Activated T-helper 1 cell treated with anti-CD3 and anti-CD28 coated beads, Interleukin-12 subunit alpha, Interleukin-12 subunit beta, Interleukin-2, Interleukin-4 antibody, amounts not matched to agents 30 ng/mL and 10 ng/mL and 1 ng/mL, durations not matched to agents 14 hours and 24 hours and 36 hours (primary cell): ENCODE results near the gene CYP3A4. TPM values are rescaled to one million over a fixed set of nuclear protein-coding genes. Genes with fewer than 3 reads are reported as not detected.

Experiments used
- DNase-seq: peaks from one replicate; pipeline ENCODE4 v3.0.0; 2021; ENCODE audit warnings: low spot score
- H3K27ac Mint-ChIP-seq: one replicate; pipeline ENCODE4 v1.8.0; 2021; ENCODE audit warnings: mild to moderate bottlenecking, mixed read lengths
- H3K27me3 Mint-ChIP-seq: one replicate; pipeline ENCODE4 v1.8.0; 2022; ENCODE audit warnings: mild to moderate bottlenecking, moderate library complexity, mixed read lengths; ENCODE audit not compliant: insufficient read depth
- H3K36me3 Mint-ChIP-seq: one replicate; pipeline ENCODE4 v1.8.0; 2021; ENCODE audit warnings: low read depth, mixed read lengths
- H3K4me1 Mint-ChIP-seq: one replicate; pipeline ENCODE4 v1.8.0; 2021; ENCODE audit warnings: low read depth, mixed read lengths
- H3K4me3 Mint-ChIP-seq: one replicate; pipeline ENCODE4 v1.8.0; 2021; ENCODE audit warnings: mild to moderate bottlenecking, moderate library complexity, mixed read lengths
- H3K9me3 Mint-ChIP-seq: one replicate; pipeline ENCODE4 v1.8.0; 2021; ENCODE audit warnings: mixed read lengths
- intact Hi-C: fragments of 100-400 bp; cut with micrococcal nuclease; formaldehyde crosslinking; loops from one replicate; pipeline ENCODE4 v1.15.1; 2024
- total RNA-seq: library from RNA; stranded (reverse); gene quantifications from 2 replicates; pipeline ENCODE4 v1.2.3, GENCODE V29; 2022

CYP3A4 gene
- not detected in 2 replicates for total RNA-seq

DNA sequence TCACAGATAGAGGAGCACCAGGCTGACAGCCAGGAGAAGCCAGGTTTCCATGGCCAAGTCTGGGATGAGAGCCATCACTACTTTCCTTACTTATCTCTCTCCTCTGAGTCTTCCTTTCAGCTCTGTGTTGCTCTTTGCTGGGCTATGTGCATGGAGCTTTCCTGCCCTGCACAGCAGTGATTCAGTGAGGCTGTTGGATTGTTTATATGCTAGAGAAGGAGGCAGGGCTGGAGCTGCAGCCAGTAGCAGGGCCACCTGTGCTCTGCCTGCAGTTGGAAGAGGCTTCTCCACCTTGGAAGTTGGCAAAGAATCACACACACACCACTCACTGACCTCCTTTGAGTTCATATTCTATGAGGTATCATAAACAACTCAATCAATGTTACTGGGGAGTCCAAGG lies at the start of gene CYP3A4:
TSS of gene CYP3A4 (minus strand) at position 178 of the 400 bp plus-strand sequence. CDS start at position 75, 103 bp downstream.
- Mint-ChIP-seq H3K36me3 (no peaks in the 10 kb centered on the region), H3K4me1 (peaks cover 19% of the 10 kb centered on the region)
- intact Hi-C loops = no loop called here

GRCh38 chr7:99833289-99833877 lies 49.4 kb upstream of the CYP3A4 start:
- Mint-ChIP-seq H3K27me3 (peaks cover 3% of the 10 kb centered on the region), H3K4me3 (no peak overlapping the region)
- intact Hi-C loops = loop anchor here (10.0 kb wide), 1 partner anchor 359 kb away; the partner anchor contains the start of gene ZNF789

More for the DNA sequence above, at the start of gene CYP3A4:
- Mint-ChIP-seq H3K4me3 (no peak within 1 kb of the TSS), H3K27me3 (peaks cover 3% of the 10 kb centered on the region), H3K27ac (no peak within 1 kb of the TSS), H3K9me3 (no peaks in the 10 kb centered on the region)
- no peak for DNase-seq

DNA sequence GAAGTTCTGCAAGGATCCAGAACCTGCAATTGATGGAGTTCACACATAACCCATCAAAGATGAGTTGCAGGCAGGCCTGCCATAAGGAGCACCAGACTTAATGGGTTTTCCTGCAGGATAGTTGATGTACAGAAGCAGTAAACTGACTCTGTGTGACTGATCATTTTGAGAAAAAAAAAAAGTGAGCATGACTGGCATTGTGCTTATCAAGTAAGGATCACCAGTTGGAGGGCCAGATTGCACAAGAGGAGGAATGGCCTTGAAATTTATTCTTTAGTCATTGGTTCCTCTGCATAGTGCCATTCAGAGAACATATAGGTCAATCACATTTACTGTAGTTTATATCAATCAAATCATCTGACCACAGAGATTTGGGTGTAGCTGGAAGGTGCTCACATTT lies 47.6 kb upstream of the CYP3A4 start:
- H3K4me3 Mint-ChIP-seq = no peak overlapping the region
- DNase-seq = no peak
- no peaks in the 10 kb centered on the region for H3K4me1 Mint-ChIP-seq
- no peaks in the 10 kb centered on the region for H3K36me3 Mint-ChIP-seq
- no peaks in the 10 kb centered on the region for H3K9me3 Mint-ChIP-seq
- H3K27ac Mint-ChIP-seq = no peak overlapping the region
- peaks cover 5% of the 10 kb centered on the region for H3K27me3 Mint-ChIP-seq
- intact Hi-C loops = loop anchor here (10.0 kb wide), 1 partner anchor 357 kb away; the partner anchor contains the start of gene ZNF789

More at GRCh38 chr7:99833289-99833877, 49.4 kb upstream of the CYP3A4 start:
- no peaks in the 10 kb centered on the region for H3K36me3 Mint-ChIP-seq
- H3K27ac Mint-ChIP-seq = no peak overlapping the region
- peaks cover 8% of the 10 kb centered on the region for H3K4me1 Mint-ChIP-seq
- DNase-seq = no peak
- no peaks in the 10 kb centered on the region for H3K9me3 Mint-ChIP-seq

DNA sequence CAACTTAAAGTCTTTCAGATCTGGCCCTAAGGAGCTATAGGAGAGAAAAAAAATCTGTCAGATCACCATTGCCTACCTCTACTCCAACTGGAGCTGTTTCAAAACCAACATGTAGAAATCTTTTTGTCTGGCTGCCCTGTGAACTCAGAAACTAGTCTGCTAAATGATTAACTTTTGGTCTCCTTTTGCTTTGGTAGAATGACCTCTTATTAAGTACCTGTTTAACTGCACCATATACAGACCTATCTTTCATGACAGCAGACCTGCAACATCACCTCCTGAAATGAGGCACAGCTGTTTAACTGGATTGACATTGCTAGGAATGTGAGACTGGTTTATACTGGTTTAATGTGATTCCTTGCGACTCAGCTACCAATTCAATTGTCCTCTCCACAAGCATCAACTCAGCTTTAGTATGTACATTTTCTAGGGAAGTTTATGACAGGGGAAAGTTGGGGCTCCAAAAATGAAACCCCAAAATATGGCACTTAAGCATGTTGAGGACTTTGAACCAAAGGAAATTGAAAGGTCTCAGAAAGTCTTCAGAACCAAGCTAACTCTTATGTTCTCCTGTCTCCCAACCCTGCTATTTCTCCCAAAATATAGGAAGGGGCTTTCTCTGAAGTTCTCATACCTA lies 45.7 kb upstream of the CYP3A4 start:
- Mint-ChIP-seq H3K36me3 (no peaks in the 10 kb centered on the region), H3K27ac (no peak overlapping the region), H3K4me1 (no peaks in the 10 kb centered on the region), H3K9me3 (no peaks in the 10 kb centered on the region), H3K27me3 (peaks cover 5% of the 10 kb centered on the region), H3K4me3 (no peak overlapping the region)
- intact Hi-C loops = loop anchor here (10.0 kb wide), 1 partner anchor 355 kb away; the partner anchor contains the start of gene ZNF789
- DNase-seq = no peak

DNA sequence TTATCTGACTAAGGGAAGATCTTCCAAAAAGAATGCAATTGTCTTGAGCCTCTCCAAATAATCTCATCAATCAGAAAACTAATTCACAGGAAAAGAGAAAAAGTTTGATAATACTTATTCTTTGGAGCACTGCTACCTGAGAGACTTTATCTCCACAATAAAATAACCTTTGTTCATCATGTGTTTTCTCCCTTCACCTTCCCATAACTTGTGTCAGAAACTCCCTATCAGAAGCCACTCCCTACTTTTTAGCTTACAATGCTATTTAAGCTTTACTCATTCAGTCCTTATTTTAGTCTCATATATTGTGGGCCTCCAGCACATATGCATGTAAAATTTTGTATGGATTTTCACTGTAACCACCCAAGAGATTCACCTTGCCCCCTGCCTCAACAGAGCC lies 44.8 kb upstream of the CYP3A4 start:
- DNase-seq = no peak
- Mint-ChIP-seq H3K4me3 (no peak overlapping the region), H3K27me3 (peaks cover 5% of the 10 kb centered on the region)

GRCh38 chr7:99827040-99827778 lies 43.2 kb upstream of the CYP3A4 start:
- Mint-ChIP-seq H3K36me3 (no peaks in the 10 kb centered on the region), H3K4me3 (no peak overlapping the region), H3K27me3 (peaks cover 1% of the 10 kb centered on the region), H3K9me3 (no peaks in the 10 kb centered on the region), H3K27ac (no peak overlapping the region), H3K4me1 (no peaks in the 10 kb centered on the region)
- no peak for DNase-seq
- intact Hi-C loops = no loop called here

More for the DNA sequence above, 44.8 kb upstream of the CYP3A4 start:
- Mint-ChIP-seq H3K4me1 (no peaks in the 10 kb centered on the region), H3K9me3 (no peaks in the 10 kb centered on the region), H3K36me3 (no peaks in the 10 kb centered on the region), H3K27ac (no peak overlapping the region)
- intact Hi-C loops = no loop called here

DNA sequence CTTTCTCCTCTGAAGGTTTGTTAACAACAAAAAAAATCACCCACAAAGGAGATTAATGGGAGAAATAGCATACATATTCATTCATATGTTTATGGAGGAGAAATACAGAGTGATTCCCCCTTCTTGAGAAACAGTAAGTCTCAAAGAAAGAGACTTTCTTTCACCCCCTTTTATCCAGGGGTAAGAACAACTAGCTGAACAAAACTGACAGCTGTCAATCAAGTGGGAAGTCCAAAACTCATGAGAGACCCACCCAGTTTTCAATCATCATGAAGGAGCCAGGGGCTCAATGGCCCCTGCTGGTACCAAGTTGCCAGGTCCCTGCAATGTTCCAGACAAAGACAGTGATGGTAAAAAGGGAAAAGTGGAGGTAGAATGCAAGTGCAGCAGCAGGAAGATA lies 41.9 kb upstream of the CYP3A4 start:
- Mint-ChIP-seq H3K4me3 (no peak overlapping the region), H3K36me3 (no peaks in the 10 kb centered on the region), H3K9me3 (no peaks in the 10 kb centered on the region), H3K27me3 (peaks cover 3% of the 10 kb centered on the region), H3K4me1 (no peaks in the 10 kb centered on the region), H3K27ac (no peak overlapping the region)
- DNase-seq = no peak
- intact Hi-C loops = no loop called here

DNA sequence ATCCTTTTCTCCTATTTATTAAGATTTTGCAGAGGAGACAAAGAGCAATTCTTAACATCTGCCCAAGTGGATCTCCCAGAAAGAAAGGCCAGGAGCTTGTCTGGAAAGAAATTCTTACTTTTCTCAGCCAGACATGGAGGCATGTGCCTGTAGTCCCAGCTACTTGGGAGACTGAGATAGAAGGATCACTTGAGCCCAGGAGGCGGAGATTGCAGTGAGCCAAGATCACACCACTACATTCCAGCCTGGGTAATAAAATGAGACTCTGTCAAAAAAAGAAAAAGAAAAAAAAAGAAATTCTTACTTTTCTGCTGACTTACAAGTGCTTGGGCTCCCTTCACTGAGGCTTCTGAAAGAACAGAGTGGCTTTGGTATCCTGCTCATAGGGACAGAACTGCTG lies 41.5 kb upstream of the CYP3A4 start:
- Mint-ChIP-seq H3K4me3 (no peak overlapping the region), H3K36me3 (no peaks in the 10 kb centered on the region), H3K27me3 (peaks cover 3% of the 10 kb centered on the region), H3K4me1 (no peaks in the 10 kb centered on the region), H3K9me3 (no peaks in the 10 kb centered on the region), H3K27ac (no peak overlapping the region)
- DNase-seq = no peak
- intact Hi-C loops = no loop called here

DNA sequence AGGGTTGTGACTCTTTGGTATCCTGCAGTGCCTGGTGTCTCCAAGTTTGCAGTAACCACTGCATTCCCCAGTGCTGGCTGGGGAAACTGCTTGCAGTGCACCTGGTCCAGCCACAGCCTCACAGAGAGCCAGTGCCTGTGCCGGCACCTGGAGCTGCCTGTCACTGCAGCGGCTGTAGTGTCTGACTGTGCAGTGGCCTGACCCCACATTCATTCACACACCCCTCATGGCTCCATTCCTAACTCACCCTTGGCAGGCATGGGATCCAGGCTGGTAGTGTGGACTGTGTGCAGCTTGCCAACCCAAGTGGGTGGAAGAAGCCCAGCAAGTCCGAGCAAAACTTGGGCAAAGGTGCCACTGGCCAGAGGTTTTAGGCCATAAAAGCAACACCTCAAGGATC lies 40.1 kb upstream of the CYP3A4 start:
- Mint-ChIP-seq H3K4me3 (no peak overlapping the region), H3K27ac (no peak overlapping the region), H3K4me1 (no peaks in the 10 kb centered on the region), H3K9me3 (no peaks in the 10 kb centered on the region), H3K36me3 (no peaks in the 10 kb centered on the region), H3K27me3 (peaks cover 3% of the 10 kb centered on the region)
- intact Hi-C loops = no loop called here
- DNase-seq = no peak

- intact Hi-C loops = no loop called here
- Mint-ChIP-seq H3K36me3 (no peaks in the 10 kb centered on the region), H3K9me3 (no peaks in the 10 kb centered on the region), H3K4me3 (no peak overlapping the region), H3K27ac (no peak overlapping the region), H3K4me1 (no peaks in the 10 kb centered on the region), H3K27me3 (peaks cover 3% of the 10 kb centered on the region)
- DNase-seq = no peak
Observed at GRCh38 chr7:99822731-99823718, 39.0 kb upstream of the CYP3A4 start.

DNA sequence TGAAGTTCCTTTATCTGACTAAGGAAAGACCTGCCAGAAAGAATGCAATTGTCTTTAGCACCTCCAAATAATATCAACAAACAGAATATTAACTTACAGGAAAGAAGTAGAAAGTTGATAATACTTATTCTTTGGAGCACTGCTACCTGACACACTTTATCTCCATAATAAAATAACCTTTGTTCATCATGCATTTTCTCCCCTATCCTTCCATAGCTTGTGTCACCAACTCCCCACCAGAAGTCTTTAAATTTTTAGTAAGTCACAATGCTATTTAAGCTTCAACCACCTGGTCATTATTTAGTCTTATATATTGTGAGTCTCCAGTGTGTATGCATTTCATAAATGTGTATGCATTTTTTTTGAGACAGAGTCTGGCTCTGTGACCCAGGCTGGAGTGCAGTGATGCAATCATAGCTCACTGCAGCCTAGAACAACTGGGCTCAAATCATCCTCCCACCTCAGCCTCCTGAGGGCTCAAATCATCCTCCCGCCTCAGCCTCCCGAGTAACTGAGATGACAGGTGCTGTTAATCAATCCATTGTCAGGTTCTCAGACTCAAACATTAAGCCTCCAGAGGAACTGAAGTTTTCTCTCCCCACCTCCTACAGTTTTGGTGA lies 36.5 kb upstream of the CYP3A4 start:
- H3K9me3 Mint-ChIP-seq = peaks cover 2% of the 10 kb centered on the region
- H3K4me1 Mint-ChIP-seq = no peaks in the 10 kb centered on the region
- no peak overlapping the region for H3K4me3 Mint-ChIP-seq
- peaks cover 2% of the 10 kb centered on the region for H3K27me3 Mint-ChIP-seq
- intact Hi-C loops = no loop called here
- no peaks in the 10 kb centered on the region for H3K36me3 Mint-ChIP-seq
- no peak overlapping the region for H3K27ac Mint-ChIP-seq
- DNase-seq = no peak

DNA sequence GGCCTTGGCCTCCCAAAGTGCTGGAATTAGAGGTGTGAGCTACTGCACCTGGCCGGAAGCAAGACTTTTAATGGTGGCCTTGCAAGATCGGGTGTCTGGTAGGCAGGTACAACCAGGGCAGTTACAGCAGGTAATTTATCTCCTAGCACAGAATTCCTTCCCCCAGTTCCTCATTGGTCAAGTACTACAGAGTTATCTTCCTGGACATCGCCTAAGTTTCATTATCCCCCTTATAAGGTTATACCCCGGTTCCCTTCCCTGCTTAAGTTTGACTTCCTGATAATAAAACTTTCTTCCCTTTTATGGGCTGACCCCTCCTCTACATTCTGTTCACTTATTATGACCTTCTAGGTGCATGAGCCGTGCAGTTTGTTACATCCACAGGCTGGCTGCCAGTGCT lies 24.8 kb upstream of the CYP3A4 start:
- no peak overlapping the region for H3K4me3 Mint-ChIP-seq
- no peak overlapping the region for H3K27ac Mint-ChIP-seq
- H3K4me1 Mint-ChIP-seq = no peaks in the 10 kb centered on the region
- intact Hi-C loops = no loop called here
- H3K27me3 Mint-ChIP-seq = peaks cover 7% of the 10 kb centered on the region
- H3K36me3 Mint-ChIP-seq = no peaks in the 10 kb centered on the region
- H3K9me3 Mint-ChIP-seq = no peaks in the 10 kb centered on the region
- no peak for DNase-seq
